K562 (cell line): ENCODE measurements around the gene RNF150. TPM values are rescaled to one million over a fixed set of nuclear protein-coding genes. Genes with fewer than 3 reads are reported as not detected.

Experiments
- ATAC-seq: fragments of 200-7000 bp; cut with Tn5 transposase; 3 replicates; pipeline ENCODE4 v1.9.1; 2020; ENCODE audit warnings: moderate library complexity
- BruUV-seq: library from RNA; stranded (reverse); fragments of 400-500 nt; replicated peaks from 2 replicates; lab custom pipeline; 2021; lab: Mats Ljungman, UMichigan
- CTCF ChIA-PET: fragments of 300-600 bp; formaldehyde crosslinking; extraction: SDS; loops from one replicate; lab custom pipeline; 2021; ENCODE audit warnings: low intra/inter-chr PET ratio; lab: Yijun Ruan, JAX
- POLR2A ChIA-PET: fragments of 300-600, 350-650 bp; sonication (Branson Sonifier 250); formaldehyde crosslinking; extraction: SDS; loops from one replicate; lab custom pipeline; 2021; ENCODE audit warnings: antibody characterized with exemption, inconsistent platforms; lab: Yijun Ruan, JAX
- DNase-seq, 4 experiments: peaks; one replicate each; pipeline versions ENCODE4 v3.0.0 to v3.0.0-alpha.2; 2011 to 2018; ENCODE audit warnings: low spot score in 3 of 4, mixed read lengths in 3 of 4; ENCODE audit errors: extremely low read depth in 1 of 4
- FAIRE-seq: peaks from 2 replicates; lab custom pipeline; 2011; peaks lifted over from hg19 to GRCh38; lab: Jason Lieb, UNC
- H2AFZ ChIP-seq: 2 replicates; pipeline ENCODE4 v1.6.0; 2011; ENCODE audit warnings: low read depth, low read length, control low read depth, inconsistent platforms
- H3K27ac ChIP-seq: fragments of 200-600 bp; 3 replicates; pipeline ENCODE4 v1.8.0; 2011; ENCODE audit warnings: low read depth, mild to moderate bottlenecking, control low read depth, inconsistent platforms, low read length, moderate library complexity, mixed read lengths; ENCODE audit errors: extremely low read depth
- H3K27me3 ChIP-seq, 2 experiments: fragments of 300-600 bp in 1 of 2; 2 replicates in 1 of 2; 3 replicates in 1 of 2; pipeline versions ENCODE4 v1.6.0 to v1.8.0; 2011; ENCODE audit warnings: inconsistent platforms in 2 of 2, low read length in 2 of 2, mild to moderate bottlenecking in 1 of 2, mixed read lengths in 1 of 2, moderate library complexity in 1 of 2; ENCODE audit not compliant: control insufficient read depth in 2 of 2, insufficient read depth in 2 of 2
- H3K36me3 ChIP-seq: fragments of 300-600 bp; 3 replicates; pipeline ENCODE4 v1.8.0; 2011; ENCODE audit warnings: mild to moderate bottlenecking, low read length, inconsistent platforms; ENCODE audit not compliant: control insufficient read depth, insufficient read depth
- H3K4me1 ChIP-seq, 2 experiments: fragments of 200-600 bp in 1 of 2; replicated peaks in 1 of 2; 2 replicates in 1 of 2; 3 replicates in 1 of 2; pipeline versions ENCODE4 v1.5.1 to v1.8.0; 2011; ENCODE audit warnings: inconsistent platforms in 2 of 2, low read length in 2 of 2, mild to moderate bottlenecking in 1 of 2, mixed read lengths in 1 of 2, moderate library complexity in 1 of 2; ENCODE audit not compliant: control insufficient read depth in 2 of 2, insufficient read depth in 2 of 2
- H3K4me2 ChIP-seq: 2 replicates; pipeline ENCODE4 v1.6.1; 2011; ENCODE audit warnings: low read length, control low read depth, inconsistent platforms, mixed read lengths; ENCODE audit not compliant: insufficient read depth
- H3K4me3 ChIP-seq: fragments of 200-600 bp; sonication (generic), shearing (Covaris generic); 2 replicates; pipeline ENCODE4 v1.5.1; 2016; ENCODE audit warnings: control low read depth, inconsistent platforms
- H3K79me2 ChIP-seq: fragments of 200-600 bp; 3 replicates; pipeline ENCODE4 v1.8.0; 2011; ENCODE audit warnings: low read length, inconsistent platforms; ENCODE audit not compliant: control insufficient read depth, insufficient read depth
- H3K9ac ChIP-seq, 2 experiments: 2 replicates each; pipeline versions ENCODE4 v1.6.0 to v1.6.1; 2011; ENCODE audit warnings: low read depth in 2 of 2, low read length in 2 of 2, control low read depth in 1 of 2, inconsistent platforms in 1 of 2, mild to moderate bottlenecking in 1 of 2, mixed read lengths in 1 of 2; ENCODE audit not compliant: insufficient read depth in 1 of 2
- H3K9me1 ChIP-seq: one replicate; pipeline ENCODE4 v1.6.0; 2011; ENCODE audit warnings: inconsistent platforms, mild to moderate bottlenecking, low read length, moderate library complexity; ENCODE audit not compliant: control insufficient read depth, insufficient read depth
- H3K9me3 ChIP-seq: replicated peaks from 2 replicates; pipeline ENCODE4 v1.5.1; 2011; ENCODE audit warnings: low read depth, low read length, inconsistent platforms; ENCODE audit not compliant: control insufficient read depth, insufficient read depth
- H4K20me1 ChIP-seq: replicated peaks from 2 replicates; pipeline ENCODE4 v1.6.1; 2011; ENCODE audit warnings: low read length, inconsistent platforms, mixed read lengths; ENCODE audit not compliant: control insufficient read depth, insufficient read depth
- DIDO1 ChIP-seq: fragments of 450-650 bp; IDR thresholded peaks from 2 replicates; pipeline ENCODE4 v1.6.1; 2016; ENCODE audit warnings: low read depth, missing biosample characterization, missing genetic modification characterization
- FOXA3 ChIP-seq, 2 experiments: fragments of 450-650 bp in 1 of 2; sonication (generic) in 1 of 2; formaldehyde crosslinking; IDR thresholded peaks in 1 of 2; conservative IDR thresholded peaks in 1 of 2; 2 replicates each; pipeline versions ENCODE4 v1.4.0 to v1.8.0; 2020 to 2022; ENCODE audit warnings: mild to moderate bottlenecking in 2 of 2, missing genetic modification reagents in 1 of 2
- NONO ChIP-seq, 2 experiments: fragments of 200-400 bp in 1 of 2; fragments of 450-650 bp in 1 of 2; formaldehyde crosslinking in 1 of 2; IDR thresholded peaks; 2 replicates each; pipeline ENCODE4 v1.6.1; 2017; ENCODE audit warnings: low read depth in 2 of 2, mild to moderate bottlenecking in 2 of 2, moderate library complexity in 2 of 2, low read length in 1 of 2
- PHB ChIP-seq: fragments of 250-450 bp; sonication (Bioruptor Pico); IDR thresholded peaks from 2 replicates; pipeline ENCODE4 v1.5.0; 2021
- SMARCB1 ChIP-seq: IDR thresholded peaks from 2 replicates; pipeline ENCODE4 v1.6.1; 2011; ENCODE audit warnings: improper control_type of control experiment, low read depth; ENCODE audit not compliant: insufficient read length
- WGBS: fragments of 100-300 bp; shearing (Covaris generic); methylation state at CpG from one replicate; pipeline ENCODE4 v1.1.6; 2016; ENCODE audit warnings: low coverage, mixed read lengths; ENCODE audit not compliant: insufficient coverage; ENCODE audit errors: missing lambda C conversion rate; 5-methylcytosine and 5-hydroxymethylcytosine counted together
- in situ Hi-C: fragments of 300-500 bp; cut with MboI; formaldehyde crosslinking; loops from 4 replicates; pipeline ENCODE4 v1.15.0; 2018; ENCODE audit warnings: inconsistent platforms, mixed read lengths
- intact Hi-C: fragments of 100-400 bp; cut with micrococcal nuclease; formaldehyde crosslinking; loops from 2 replicates; pipeline ENCODE4 v1.14.2; 2022
- polyA plus RNA-seq, 8 experiments: library from polyadenylated mRNA; depleted of rRNA in 4 of 8; stranded (reverse) in 5 of 8; unstranded in 3 of 8; fragments of >200 nt; fragmentation: Nextera tagmentation in 2 of 8; fragmentation: Illumina TruSeq in 1 of 8; extraction: Ambion mirVana in 2 of 8; extraction: Trizol in 1 of 8; gene quantifications; 2 replicates each; pipeline versions ENCODE4 v1.2.1 to v1.2.3, GENCODE V29; 2011 to 2014; ENCODE audit warnings: inconsistent platforms in 1 of 8, missing spikeins in 1 of 8
- total RNA-seq, 7 experiments: library from RNA; depleted of rRNA in 6 of 7; stranded (reverse); fragments of >200 nt in 6 of 7; fragmentation: Illumina TruSeq in 2 of 7; extraction: Trizol in 2 of 7; gene quantifications; 2 replicates each; pipeline versions ENCODE4 v1.2.1 to v1.2.3, GENCODE V29; 2011 to 2021; ENCODE audit warnings: low replicate concordance in 1 of 7
- TF ChIP-seq, protein P1 (sequence below): sonication (generic); formaldehyde crosslinking; IDR thresholded peaks from 2 replicates; pipeline ENCODE4 v1.8.0; 2022; ENCODE audit warnings: missing genetic modification reagents, mild to moderate bottlenecking, borderline replicate concordance
- TF ChIP-seq, protein P2 (sequence below): fragments of 450-650 bp; IDR thresholded peaks from 2 replicates; pipeline ENCODE4 v1.6.1; 2017; ENCODE audit warnings: mild to moderate bottlenecking, moderate library complexity

RNF150 gene
- total and polyA plus RNA-seq, 9 of the 15 experiments (the other 6 are each of a cell fraction or from before 2014, with no cell fraction given), result 0.09 TPM; not detected in 8

DNA sequence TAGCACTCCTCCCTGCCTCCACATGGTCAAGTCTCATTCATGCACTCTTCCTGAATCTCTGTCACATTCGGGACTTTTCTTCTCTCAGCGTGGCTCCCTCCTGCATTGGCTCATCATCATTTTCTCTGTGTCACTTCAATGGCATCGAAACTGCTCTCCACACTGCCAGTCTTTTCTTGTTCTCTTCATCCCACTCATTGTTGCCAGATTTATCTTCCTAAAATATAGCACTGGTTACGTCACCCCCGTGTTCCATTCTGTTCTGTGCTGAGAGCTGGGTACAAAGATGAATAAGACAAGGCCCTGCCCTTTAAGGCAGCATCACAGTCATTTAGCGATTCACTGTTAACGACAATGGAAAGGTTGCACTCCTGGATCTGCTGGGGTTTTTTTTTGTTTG is 202.7 kb downstream of the RNF150 start (continued):
- TF ChIP-seq, protein P1, sequence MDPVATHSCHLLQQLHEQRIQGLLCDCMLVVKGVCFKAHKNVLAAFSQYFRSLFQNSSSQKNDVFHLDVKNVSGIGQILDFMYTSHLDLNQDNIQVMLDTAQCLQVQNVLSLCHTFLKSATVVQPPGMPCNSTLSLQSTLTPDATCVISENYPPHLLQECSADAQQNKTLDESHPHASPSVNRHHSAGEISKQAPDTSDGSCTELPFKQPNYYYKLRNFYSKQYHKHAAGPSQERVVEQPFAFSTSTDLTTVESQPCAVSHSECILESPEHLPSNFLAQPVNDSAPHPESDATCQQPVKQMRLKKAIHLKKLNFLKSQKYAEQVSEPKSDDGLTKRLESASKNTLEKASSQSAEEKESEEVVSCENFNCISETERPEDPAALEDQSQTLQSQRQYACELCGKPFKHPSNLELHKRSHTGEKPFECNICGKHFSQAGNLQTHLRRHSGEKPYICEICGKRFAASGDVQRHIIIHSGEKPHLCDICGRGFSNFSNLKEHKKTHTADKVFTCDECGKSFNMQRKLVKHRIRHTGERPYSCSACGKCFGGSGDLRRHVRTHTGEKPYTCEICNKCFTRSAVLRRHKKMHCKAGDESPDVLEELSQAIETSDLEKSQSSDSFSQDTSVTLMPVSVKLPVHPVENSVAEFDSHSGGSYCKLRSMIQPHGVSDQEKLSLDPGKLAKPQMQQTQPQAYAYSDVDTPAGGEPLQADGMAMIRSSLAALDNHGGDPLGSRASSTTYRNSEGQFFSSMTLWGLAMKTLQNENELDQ (CRISPR knock-in tag), result no peak
- TF ChIP-seq DIDO1 (tag) (no peak), NONO (IDR thresholded peaks at IDR 0.05; ENCODE audit: low read depth in 2 of 2, low read length in 1 of 2) (no peak), SMARCB1 (no peak), PHB (CRISPR knock-in tag) (no peak), FOXA3 (CRISPR knock-in tag; conservative IDR thresholded peaks at IDR 0.05 in 1 of 2, IDR thresholded peaks at IDR 0.05 in 1 of 2) (no peak)

DNA sequence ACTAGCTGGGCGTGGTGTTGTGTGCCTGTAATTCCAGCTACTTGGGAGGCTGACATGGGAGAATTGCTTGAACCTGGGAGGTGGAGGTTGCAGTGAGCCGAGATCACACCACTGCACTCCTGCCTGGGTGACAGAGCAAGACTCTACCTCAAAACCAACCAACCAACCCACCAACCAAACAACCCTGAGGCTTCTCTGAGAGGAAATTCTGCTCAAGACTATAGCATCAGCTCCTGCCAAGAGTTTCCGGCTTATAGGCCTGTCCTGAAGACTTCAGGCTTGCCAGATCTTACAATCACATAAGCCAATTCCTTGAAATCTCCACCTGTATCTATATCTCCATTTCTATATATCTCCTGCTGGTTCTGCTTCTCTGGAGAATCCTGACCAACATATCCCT is 203.3 kb downstream of the RNF150 start:
- no peaks in the 10 kb centered on the region for H3K9me3 ChIP-seq
- no TSS peak for BruUV-seq
- no peaks in the 10 kb centered on the region for H4K20me1 ChIP-seq
- no peak overlapping the region for H3K9ac ChIP-seq
- no peaks in the 10 kb centered on the region for H3K4me1 ChIP-seq
- TF ChIP-seq, protein P2, sequence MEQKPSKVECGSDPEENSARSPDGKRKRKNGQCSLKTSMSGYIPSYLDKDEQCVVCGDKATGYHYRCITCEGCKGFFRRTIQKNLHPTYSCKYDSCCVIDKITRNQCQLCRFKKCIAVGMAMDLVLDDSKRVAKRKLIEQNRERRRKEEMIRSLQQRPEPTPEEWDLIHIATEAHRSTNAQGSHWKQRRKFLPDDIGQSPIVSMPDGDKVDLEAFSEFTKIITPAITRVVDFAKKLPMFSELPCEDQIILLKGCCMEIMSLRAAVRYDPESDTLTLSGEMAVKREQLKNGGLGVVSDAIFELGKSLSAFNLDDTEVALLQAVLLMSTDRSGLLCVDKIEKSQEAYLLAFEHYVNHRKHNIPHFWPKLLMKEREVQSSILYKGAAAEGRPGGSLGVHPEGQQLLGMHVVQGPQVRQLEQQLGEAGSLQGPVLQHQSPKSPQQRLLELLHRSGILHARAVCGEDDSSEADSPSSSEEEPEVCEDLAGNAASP, result no peak
- H3K27me3 ChIP-seq, result no peaks in the 10 kb centered on the region
- no peak overlapping the region for H3K27ac ChIP-seq
- POLR2A ChIA-PET, result no interaction called here
- no peaks in the 10 kb centered on the region for H3K9me1 ChIP-seq
- H2AFZ ChIP-seq, result no peak overlapping the region
- intact Hi-C loops (no loop called here), in situ Hi-C loops (no loop called here)
- H3K4me2 ChIP-seq, result no peak overlapping the region
- H3K79me2 ChIP-seq, result no peaks in the 10 kb centered on the region
- DNase-seq (no peak), FAIRE-seq (no peak), ATAC-seq (no peak)
- no peak overlapping the region for H3K4me3 ChIP-seq
- no peaks in the 10 kb centered on the region for H3K36me3 ChIP-seq
- WGBS, result 2% methylated on average over 3 of the region's 3 CpGs
- CTCF ChIA-PET, result no interaction called here
